Activated CD8-positive, alpha-beta memory T cell treated with anti-CD3 and anti-CD28 coated beads, Interleukin-2, amount 50 U/mL, for 4 hours (primary cell): ENCODE measurements around the gene NTRK1.
"Not testable (repeated sequence)": the region's sequence is repeated elsewhere in the genome, so short reads cannot be mapped to it uniquely, and the experiment has no call there.

Experiments
- DNase-seq: peaks from one replicate; pipeline ENCODE4 v3.0.0-alpha.2; 2020

Gene NTRK1

GRCh38 chr1:156920233-156921052 lies 59.8 kb downstream of the NTRK1 start, which contains the start of gene LRRC71:
LRRC71 (plus strand) TSS chr1:156920632; CDS start chr1:156920804, 172 bp downstream.
- DNase-seq: peak; percentile 60

GRCh38 chr1:156921053-156921529 lies 60.4 kb downstream of the NTRK1 start:
- no peak for DNase-seq

GRCh38 chr1:156922986-156923669 lies 62.5 kb downstream of the NTRK1 start:
- no peak for DNase-seq

- DNase-seq: no peak
These were observed 63.2 kb downstream of the NTRK1 start for GRCh38 chr1:156923670-156924477.

- DNase-seq: no peak
These were observed 64.0 kb downstream of the NTRK1 start for GRCh38 chr1:156924478-156925153.

- DNase-seq: no peak
These were observed 64.7 kb downstream of the NTRK1 start for GRCh38 chr1:156925154-156926010.

GRCh38 chr1:156926175-156926574 lies 65.5 kb downstream of the NTRK1 start:
- no peak for DNase-seq

GRCh38 chr1:156926695-156927094 lies 66.0 kb downstream of the NTRK1 start:
- not testable (repeated sequence) for DNase-seq

- peak; percentile 66 for DNase-seq
These were observed 66.8 kb downstream of the NTRK1 start for GRCh38 chr1:156927215-156928042.

GRCh38 chr1:156928043-156928602 lies 67.5 kb downstream of the NTRK1 start:
- no peak for DNase-seq

- DNase-seq: no peak
These were observed 69.1 kb downstream of the NTRK1 start for GRCh38 chr1:156929596-156930238.

GRCh38 chr1:156930483-156930882 lies 69.8 kb downstream of the NTRK1 start:
- DNase-seq: no peak
